Measurements from ENCODE around the gene ATG2B. TPM values are rescaled to one million over a fixed set of nuclear protein-coding genes. Genes with fewer than 3 reads are reported as not detected.

ATG2B gene
- total RNA-seq, 6 experiments from 2014 or later, result 13.9 to 24.4 (median 16.3) TPM

GRCh38 chr14:96231056-96231455 lies 132.1 kb downstream of the ATG2B start:
- intact Hi-C loops (cut with DNase I), result no loop called here

DNA sequence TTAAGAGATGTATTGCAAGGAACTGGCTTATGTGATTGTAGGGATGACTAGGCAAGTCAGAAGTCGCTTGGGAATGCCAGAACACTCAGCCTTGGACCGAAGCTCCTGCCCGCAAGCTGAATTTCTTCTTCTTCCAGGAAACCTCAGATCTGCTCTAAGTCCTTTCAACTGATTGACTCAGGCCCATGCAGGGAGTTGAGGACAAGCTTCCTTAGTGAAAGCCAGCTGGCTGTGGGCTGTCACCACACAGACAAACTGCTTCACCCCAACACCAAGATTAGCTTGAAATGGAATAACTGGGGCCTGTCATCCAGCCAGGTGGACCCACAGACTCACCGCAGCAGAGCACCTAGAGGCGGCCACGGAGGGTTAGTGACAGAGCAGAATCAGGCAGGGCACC lies 133.8 kb downstream of the ATG2B start:
- DNase-seq (no peak), ATAC-seq (no peak)
- no peaks in the 10 kb centered on the region for H3K27me3 ChIP-seq
- intact Hi-C loops (cut with DNase I), result no loop called here
- H3K36me3 ChIP-seq, result no peaks in the 10 kb centered on the region
- 96% methylated on average over 5 of the region's 6 CpGs for WGBS (ENCODE audit: insufficient coverage, low coverage, low lambda C conversion rate, missing lambda C conversion rate)
- no peak overlapping the region for H3K4me3 ChIP-seq
- no peak overlapping the region for H3K27ac ChIP-seq
- TF ChIP-seq CTCF (IDR thresholded peaks at IDR 0.05) (no peak), POLR2A (IDR thresholded peaks at IDR 0.05) (no peak)
- no peaks in the 10 kb centered on the region for H3K4me1 ChIP-seq
- H3K9me3 ChIP-seq, result no peaks in the 10 kb centered on the region

More at GRCh38 chr14:96231056-96231455, 132.1 kb downstream of the ATG2B start:
- H3K27ac ChIP-seq, result no peak overlapping the region
- no peaks in the 10 kb centered on the region for H3K9me3 ChIP-seq
- H3K4me3 ChIP-seq, result no peak overlapping the region
- no peak for TF ChIP-seq CTCF (IDR thresholded peaks at IDR 0.05)
- no peak for TF ChIP-seq POLR2A (IDR thresholded peaks at IDR 0.05)
- no peaks in the 10 kb centered on the region for H3K27me3 ChIP-seq
- DNase-seq (no peak), ATAC-seq (no peak)
- no peaks in the 10 kb centered on the region for H3K36me3 ChIP-seq
- WGBS (ENCODE audit: insufficient coverage, low coverage, low lambda C conversion rate, missing lambda C conversion rate), result 78% methylated on average over 4 of the region's 4 CpGs
- H3K4me1 ChIP-seq, result no peaks in the 10 kb centered on the region

Small RNA genes within 50 kb of the gene (small RNA-seq; reads per million reads assigned to genes)
- gene RNU2-33P, result 0 to 0.13 reads per million in 2 experiments

Other genes starting within 250 kb of the ATG2B start
- gene BDKRB2, start 158.5 kb downstream of the ATG2B start, total RNA-seq, result under 1 TPM; 0.07 to 0.60 (median 0.22) TPM
- under 1 TPM in 1 of 6 experiments, not detected in 5; 0.31 TPM for gene BDKRB1, start 107.1 kb downstream of the ATG2B start, total RNA-seq
- 10 to 100 TPM in 5 of 6 experiments, 1 to 10 TPM in 1; 7.4 to 25.2 (median 15.5) TPM for gene GSKIP, start 185 bp upstream of the ATG2B start, total RNA-seq
- 1 to 10 TPM in 2 of 6 experiments, under 1 TPM in 4; 0.31 to 1.9 (median 0.85) TPM for gene AK7, start 28.8 kb upstream of the ATG2B start, total RNA-seq
- 100 to 1,000 TPM in 1 of 6 experiments, 10 to 100 TPM in 5; 68.0 to 102 (median 88.1) TPM for gene PAPOLA, start 139.0 kb upstream of the ATG2B start, total RNA-seq